ENCODE data around the gene ATP6V1G2.

ATP6V1G2 gene

DNA sequence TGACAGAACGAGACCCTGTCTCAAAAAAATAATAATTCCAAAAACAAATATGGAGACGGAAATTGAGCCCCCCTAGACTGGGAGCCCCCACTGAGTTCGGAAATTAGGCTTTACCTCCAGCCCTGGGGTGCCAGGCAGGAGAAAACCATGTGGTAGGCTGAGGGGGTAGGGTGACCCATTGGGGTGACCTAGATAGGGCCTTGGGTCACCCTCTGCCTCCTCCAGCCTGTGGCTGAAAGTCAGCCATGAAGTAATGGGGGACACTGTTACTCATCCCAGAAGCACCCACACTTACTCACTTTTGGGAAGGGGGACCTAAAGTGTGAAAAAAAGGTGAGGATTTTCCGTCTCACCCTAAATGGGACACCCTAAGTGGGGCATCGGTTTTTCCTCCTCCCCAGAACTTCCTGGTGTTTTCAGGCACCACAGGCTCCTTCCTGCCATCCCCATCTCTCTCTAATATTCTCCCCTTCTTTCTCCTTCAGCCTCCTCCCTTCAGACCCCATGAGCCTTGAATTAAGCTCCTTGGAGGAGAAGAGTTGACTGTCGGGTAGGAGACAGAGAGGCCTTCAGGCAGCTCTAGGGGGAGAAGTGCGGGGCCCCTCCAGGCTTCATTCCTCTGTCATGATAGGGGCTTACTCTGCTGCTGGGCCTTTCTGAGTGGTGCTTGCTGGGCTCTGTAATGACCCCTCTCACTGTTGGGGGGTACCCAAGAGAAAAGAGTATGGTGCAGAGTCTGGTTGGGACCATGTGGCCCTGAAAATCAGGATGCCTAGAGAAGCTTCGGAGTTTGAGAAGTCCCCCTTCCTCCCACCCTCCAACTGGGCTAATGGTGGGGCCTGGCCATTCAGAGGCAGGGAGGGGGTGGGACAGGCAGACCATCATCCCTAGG, 33.4 kb upstream of the ATP6V1G2 start:
- H3K4me1 ChIP-seq (ENCODE audit: insufficient read depth, low read length): peaks cover 28% of the 10 kb centered on the region
- H3K9ac ChIP-seq (ENCODE audit: low read depth, low read length): peak overlapping the region; percentile 71; the same call in 1 of the 2 replicates
- H3K9me3 ChIP-seq (ENCODE audit: control insufficient read depth, insufficient read depth, low read length): no peaks in the 10 kb centered on the region
- no peaks in the 10 kb centered on the region for H3K36me3 ChIP-seq (ENCODE audit: insufficient read depth, low read length)

DNA sequence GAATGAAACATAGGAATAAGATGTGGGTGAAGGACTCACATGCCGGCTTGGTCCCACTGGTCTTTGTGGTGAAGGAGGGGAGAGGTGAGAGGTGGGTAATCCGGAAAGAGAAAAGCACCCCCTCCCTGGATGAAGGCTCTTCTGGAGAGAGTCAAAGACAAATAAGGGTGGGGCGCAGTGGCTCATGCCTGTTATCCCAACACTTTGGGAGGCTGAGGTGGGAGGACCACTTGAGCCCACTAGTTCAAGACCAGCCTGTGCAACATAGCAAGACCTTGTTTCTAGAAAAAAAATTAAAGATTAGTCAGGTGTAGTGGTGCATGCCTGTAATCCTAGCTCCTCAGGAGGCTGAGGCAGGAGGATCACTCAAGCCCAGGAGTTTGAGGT, 32.7 kb upstream of the ATP6V1G2 start:
- Histone ChIP-seq H3K9ac (ENCODE audit: low read depth, low read length) (no peak overlapping the region), H3K36me3 (ENCODE audit: insufficient read depth, low read length) (no peaks in the 10 kb centered on the region), H3K9me3 (ENCODE audit: control insufficient read depth, insufficient read depth, low read length) (no peaks in the 10 kb centered on the region), H3K4me1 (ENCODE audit: insufficient read depth, low read length) (peaks cover 28% of the 10 kb centered on the region)

DNA sequence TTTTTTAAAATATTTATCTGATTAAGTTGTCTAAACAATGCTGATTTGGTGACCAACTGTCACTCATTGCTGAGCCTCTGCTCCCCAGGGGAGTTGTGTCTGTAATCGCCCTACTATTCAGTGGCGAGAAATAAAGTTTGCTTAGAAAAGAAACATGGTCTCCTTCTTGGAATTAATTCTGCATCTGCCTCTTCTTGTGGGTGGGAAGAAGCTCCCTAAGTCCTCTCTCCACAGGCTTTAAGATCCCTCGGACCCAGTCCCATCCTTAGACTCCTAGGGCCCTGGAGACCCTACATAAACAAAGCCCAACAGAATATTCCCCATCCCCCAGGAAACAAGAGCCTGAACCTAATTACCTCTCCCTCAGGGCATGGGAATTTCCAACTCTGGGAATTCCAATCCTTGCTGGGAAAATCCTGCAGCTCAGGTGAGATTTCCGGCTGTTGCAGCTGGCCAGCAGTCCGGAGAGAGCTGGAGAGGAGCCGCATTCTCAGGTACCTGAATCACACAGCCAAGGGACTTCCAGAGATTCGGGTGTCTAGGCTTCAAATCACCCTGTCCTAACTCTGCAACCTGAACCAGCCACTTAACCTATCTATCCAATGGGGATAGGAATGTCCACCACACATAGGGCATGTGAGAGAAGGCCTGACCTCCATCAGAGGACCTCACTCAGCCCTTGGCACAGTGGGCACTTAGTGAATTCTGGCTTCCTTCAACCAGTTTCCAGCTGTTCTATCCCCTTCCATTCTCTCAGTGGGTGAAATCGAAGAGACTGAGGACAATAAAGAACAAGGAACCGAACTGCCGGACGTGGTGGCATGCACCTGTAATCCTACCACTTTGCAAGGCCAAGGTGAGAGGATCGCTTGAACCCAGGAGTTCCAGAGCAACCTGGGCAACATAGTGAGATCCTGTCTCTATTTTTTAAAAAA, 32.0 kb upstream of the ATP6V1G2 start:
- no peaks in the 10 kb centered on the region for H3K9me3 ChIP-seq (ENCODE audit: control insufficient read depth, insufficient read depth, low read length)
- no peak overlapping the region for H3K9ac ChIP-seq (ENCODE audit: low read depth, low read length)
- H3K4me1 ChIP-seq (ENCODE audit: insufficient read depth, low read length): peaks cover 28% of the 10 kb centered on the region
- H3K36me3 ChIP-seq (ENCODE audit: insufficient read depth, low read length): no peaks in the 10 kb centered on the region

DNA sequence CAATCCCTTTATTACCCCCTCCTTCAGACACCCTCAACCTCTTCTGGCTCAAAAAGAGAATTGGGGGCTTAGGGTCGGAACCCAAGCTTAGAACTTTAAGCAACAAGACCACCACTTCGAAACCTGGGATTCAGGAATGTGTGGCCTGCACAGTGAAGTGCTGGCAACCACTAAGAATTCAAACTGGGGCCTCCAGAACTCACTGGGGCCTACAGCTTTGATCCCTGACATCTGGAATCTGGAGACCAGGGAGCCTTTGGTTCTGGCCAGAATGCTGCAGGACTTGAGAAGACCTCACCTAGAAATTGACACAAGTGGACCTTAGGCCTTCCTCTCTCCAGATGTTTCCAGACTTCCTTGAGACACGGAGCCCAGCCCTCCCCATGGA, 31.2 kb upstream of the ATP6V1G2 start:
- H3K4me1 ChIP-seq (ENCODE audit: insufficient read depth, low read length): peaks cover 25% of the 10 kb centered on the region
- no peak overlapping the region for H3K9ac ChIP-seq (ENCODE audit: low read depth, low read length)
- H3K9me3 ChIP-seq (ENCODE audit: control insufficient read depth, insufficient read depth, low read length): no peaks in the 10 kb centered on the region
- H3K36me3 ChIP-seq (ENCODE audit: insufficient read depth, low read length): no peaks in the 10 kb centered on the region

DNA sequence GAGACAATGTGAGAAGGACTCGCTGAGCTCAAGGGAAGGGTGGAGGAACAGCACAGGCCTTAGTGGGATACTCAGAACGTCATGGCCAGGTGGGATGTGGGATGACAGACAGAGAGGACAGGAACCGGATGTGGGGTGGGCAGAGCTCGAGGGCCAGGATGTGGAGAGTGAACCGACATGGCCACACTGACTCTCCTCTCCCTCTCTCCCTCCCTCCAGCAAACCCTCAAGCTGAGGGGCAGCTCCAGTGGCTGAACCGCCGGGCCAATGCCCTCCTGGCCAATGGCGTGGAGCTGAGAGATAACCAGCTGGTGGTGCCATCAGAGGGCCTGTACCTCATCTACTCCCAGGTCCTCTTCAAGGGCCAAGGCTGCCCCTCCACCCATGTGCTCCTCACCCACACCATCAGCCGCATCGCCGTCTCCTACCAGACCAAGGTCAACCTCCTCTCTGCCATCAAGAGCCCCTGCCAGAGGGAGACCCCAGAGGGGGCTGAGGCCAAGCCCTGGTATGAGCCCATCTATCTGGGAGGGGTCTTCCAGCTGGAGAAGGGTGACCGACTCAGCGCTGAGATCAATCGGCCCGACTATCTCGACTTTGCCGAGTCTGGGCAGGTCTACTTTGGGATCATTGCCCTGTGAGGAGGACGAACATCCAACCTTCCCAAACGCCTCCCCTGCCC, 30.6 kb upstream of the ATP6V1G2 start:
- H3K4me1 ChIP-seq (ENCODE audit: insufficient read depth, low read length): peaks cover 20% of the 10 kb centered on the region
- H3K9me3 ChIP-seq (ENCODE audit: control insufficient read depth, insufficient read depth, low read length): no peaks in the 10 kb centered on the region
- H3K36me3 ChIP-seq (ENCODE audit: insufficient read depth, low read length): no peaks in the 10 kb centered on the region
- H3K9ac ChIP-seq (ENCODE audit: low read depth, low read length): no peak overlapping the region

DNA sequence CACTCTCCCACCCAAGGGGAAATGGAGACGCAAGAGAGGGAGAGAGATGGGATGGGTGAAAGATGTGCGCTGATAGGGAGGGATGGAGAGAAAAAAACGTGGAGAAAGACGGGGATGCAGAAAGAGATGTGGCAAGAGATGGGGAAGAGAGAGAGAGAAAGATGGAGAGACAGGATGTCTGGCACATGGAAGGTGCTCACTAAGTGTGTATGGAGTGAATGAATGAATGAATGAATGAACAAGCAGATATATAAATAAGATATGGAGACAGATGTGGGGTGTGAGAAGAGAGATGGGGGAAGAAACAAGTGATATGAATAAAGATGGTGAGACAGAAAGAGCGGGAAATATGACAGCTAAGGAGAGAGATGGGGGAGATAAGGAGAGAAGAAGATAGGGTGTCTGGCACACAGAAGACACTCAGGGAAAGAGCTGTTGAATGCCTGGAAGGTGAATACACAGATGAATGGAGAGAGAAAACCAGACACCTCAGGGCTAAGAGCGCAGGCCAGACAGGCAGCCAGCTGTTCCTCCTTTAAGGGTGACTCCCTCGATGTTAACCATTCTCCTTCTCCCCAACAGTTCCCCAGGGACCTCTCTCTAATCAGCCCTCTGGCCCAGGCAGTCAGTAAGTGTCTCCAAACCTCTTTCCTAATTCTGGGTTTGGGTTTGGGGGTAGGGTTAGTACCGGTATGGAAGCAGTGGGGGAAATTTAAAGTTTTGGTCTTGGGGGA, 29.7 kb upstream of the ATP6V1G2 start:
- H3K36me3 ChIP-seq (ENCODE audit: insufficient read depth, low read length): no peaks in the 10 kb centered on the region
- no peak overlapping the region for H3K9ac ChIP-seq (ENCODE audit: low read depth, low read length)
- no peaks in the 10 kb centered on the region for H3K9me3 ChIP-seq (ENCODE audit: control insufficient read depth, insufficient read depth, low read length)
- peaks cover 18% of the 10 kb centered on the region for H3K4me1 ChIP-seq (ENCODE audit: insufficient read depth, low read length)

DNA sequence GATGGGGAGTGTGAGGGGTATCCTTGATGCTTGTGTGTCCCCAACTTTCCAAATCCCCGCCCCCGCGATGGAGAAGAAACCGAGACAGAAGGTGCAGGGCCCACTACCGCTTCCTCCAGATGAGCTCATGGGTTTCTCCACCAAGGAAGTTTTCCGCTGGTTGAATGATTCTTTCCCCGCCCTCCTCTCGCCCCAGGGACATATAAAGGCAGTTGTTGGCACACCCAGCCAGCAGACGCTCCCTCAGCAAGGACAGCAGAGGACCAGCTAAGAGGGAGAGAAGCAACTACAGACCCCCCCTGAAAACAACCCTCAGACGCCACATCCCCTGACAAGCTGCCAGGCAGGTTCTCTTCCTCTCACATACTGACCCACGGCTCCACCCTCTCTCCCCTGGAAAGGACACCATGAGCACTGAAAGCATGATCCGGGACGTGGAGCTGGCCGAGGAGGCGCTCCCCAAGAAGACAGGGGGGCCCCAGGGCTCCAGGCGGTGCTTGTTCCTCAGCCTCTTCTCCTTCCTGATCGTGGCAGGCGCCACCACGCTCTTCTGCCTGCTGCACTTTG, 29.0 kb upstream of the ATP6V1G2 start, which contains the start of gene TNF:
TNF (plus strand) TSS at position 231 of the 567 bp plus-strand sequence; CDS start at position 408, 177 bp downstream.
- H3K9ac ChIP-seq (ENCODE audit: low read depth, low read length): no peak within 1 kb of the TSS
- no peaks in the 10 kb centered on the region for H3K9me3 ChIP-seq (ENCODE audit: control insufficient read depth, insufficient read depth, low read length)
- no peaks in the 10 kb centered on the region for H3K36me3 ChIP-seq (ENCODE audit: insufficient read depth, low read length)
- peaks cover 18% of the 10 kb centered on the region for H3K4me1 ChIP-seq (ENCODE audit: insufficient read depth, low read length)

DNA sequence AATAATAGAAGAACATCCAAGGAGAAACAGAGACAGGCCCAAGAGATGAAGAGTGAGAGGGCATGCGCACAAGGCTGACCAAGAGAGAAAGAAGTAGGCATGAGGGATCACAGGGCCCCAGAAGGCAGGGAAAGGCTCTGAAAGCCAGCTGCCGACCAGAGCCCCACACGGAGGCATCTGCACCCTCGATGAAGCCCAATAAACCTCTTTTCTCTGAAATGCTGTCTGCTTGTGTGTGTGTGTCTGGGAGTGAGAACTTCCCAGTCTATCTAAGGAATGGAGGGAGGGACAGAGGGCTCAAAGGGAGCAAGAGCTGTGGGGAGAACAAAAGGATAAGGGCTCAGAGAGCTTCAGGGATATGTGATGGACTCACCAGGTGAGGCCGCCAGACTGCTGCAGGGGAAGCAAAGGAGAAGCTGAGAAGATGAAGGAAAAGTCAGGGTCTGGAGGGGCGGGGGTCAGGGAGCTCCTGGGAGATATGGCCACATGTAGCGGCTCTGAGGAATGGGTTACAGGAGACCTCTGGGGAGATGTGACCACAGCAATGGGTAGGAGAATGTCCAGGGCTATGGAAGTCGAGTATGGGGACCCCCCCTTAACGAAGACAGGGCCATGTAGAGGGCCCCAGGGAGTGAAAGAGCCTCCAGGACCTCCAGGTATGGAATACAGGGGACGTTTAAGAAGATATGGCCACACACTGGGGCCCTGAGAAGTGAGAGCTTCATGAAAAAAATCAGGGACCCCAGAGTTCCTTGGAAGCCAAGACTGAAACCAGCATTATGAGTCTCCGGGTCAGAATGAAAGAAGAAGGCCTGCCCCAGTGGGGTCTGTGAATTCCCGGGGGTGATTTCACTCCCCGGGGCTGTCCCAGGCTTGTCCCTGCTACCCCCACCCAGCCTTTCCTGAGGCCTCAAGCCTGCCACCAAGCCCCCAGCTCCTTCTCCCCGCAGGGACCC, 28.0 kb upstream of the ATP6V1G2 start:
- Histone ChIP-seq H3K9ac (ENCODE audit: low read depth, low read length) (no peak overlapping the region), H3K4me1 (ENCODE audit: insufficient read depth, low read length) (peaks cover 11% of the 10 kb centered on the region), H3K36me3 (ENCODE audit: insufficient read depth, low read length) (no peaks in the 10 kb centered on the region), H3K9me3 (ENCODE audit: control insufficient read depth, insufficient read depth, low read length) (no peaks in the 10 kb centered on the region)

DNA sequence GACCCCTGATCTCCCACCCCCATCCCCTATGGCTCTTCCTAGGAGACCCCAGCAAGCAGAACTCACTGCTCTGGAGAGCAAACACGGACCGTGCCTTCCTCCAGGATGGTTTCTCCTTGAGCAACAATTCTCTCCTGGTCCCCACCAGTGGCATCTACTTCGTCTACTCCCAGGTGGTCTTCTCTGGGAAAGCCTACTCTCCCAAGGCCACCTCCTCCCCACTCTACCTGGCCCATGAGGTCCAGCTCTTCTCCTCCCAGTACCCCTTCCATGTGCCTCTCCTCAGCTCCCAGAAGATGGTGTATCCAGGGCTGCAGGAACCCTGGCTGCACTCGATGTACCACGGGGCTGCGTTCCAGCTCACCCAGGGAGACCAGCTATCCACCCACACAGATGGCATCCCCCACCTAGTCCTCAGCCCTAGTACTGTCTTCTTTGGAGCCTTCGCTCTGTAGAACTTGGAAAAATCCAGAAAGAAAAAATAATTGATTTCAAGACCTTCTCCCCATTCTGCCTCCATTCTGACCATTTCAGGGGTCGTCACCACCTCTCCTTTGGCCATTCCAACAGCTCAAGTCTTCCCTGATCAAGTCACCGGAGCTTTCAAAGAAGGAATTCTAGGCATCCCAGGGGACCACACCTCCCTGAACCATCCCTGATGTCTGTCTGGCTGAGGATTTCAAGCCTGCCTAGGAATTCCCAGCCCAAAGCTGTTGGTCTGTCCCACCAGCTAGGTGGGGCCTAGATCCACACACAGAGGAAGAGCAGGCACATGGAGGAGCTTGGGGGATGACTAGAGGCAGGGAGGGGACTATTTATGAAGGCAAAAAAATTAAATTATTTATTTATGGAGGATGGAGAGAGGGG, 27.1 kb upstream of the ATP6V1G2 start:
- Histone ChIP-seq H3K9me3 (ENCODE audit: control insufficient read depth, insufficient read depth, low read length) (no peaks in the 10 kb centered on the region), H3K36me3 (ENCODE audit: insufficient read depth, low read length) (no peaks in the 10 kb centered on the region), H3K9ac (ENCODE audit: low read depth, low read length) (no peak overlapping the region), H3K4me1 (ENCODE audit: insufficient read depth, low read length) (peaks cover 5% of the 10 kb centered on the region)

DNA sequence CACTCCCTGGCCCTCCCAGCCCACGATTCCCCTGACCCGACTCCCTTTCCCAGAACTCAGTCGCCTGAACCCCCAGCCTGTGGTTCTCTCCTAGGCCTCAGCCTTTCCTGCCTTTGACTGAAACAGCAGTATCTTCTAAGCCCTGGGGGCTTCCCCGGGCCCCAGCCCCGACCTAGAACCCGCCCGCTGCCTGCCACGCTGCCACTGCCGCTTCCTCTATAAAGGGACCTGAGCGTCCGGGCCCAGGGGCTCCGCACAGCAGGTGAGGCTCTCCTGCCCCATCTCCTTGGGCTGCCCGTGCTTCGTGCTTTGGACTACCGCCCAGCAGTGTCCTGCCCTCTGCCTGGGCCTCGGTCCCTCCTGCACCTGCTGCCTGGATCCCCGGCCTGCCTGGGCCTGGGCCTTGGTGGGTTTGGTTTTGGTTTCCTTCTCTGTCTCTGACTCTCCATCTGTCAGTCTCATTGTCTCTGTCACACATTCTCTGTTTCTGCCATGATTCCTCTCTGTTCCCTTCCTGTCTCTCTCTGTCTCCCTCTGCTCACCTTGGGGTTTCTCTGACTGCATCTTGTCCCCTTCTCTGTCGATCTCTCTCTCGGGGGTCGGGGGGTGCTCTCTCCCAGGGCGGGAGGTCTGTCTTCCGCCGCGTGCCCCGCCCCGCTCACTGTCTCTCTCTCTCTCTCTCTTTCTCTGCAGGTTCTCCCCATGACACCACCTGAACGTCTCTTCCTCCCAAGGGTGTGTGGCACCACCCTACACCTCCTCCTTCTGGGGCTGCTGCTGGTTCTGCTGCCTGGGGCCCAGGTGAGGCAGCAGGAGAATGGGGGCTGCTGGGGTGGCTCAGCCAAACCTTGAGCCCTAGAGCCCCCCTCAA, 25.9 kb upstream of the ATP6V1G2 start, which contains the start of gene LTA:
LTA (plus strand) TSS at position 249 of the 871 bp plus-strand sequence; CDS start at position 703, 454 bp downstream.
- peaks cover 10% of the 10 kb centered on the region; the same call in 1 of the 2 replicates for H3K4me1 ChIP-seq (ENCODE audit: insufficient read depth, low read length)

DNA sequence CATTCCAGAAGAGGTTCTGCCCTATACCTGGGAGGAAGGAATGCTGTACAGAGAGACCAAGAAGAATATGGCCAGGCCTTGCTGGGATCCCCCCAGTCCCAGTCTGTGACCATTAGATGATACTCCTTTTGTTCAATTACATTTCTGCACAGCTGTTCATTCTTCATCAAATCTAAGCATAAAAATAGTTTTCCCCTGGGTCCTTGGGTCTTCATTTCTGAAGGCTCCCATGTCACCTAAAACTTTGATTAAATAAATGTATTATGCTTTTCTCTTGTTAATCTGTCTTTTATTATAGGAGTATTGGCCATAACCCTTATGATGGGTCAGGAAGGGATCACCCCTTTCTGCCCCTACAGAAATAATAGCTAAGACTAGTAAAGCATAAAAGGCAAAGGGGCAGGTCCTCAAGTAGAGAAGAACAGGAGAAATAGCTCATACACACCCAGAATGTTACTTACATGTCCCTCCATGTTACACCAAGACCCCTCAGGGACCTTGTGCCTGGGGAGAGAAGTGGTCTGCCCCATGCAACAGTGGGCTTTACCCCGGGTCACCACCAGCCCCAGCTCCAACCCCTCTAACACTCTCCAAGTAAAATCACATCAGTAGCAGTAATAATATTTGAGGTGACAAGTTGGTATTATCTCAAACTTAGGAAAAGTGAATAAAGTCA, 23.6 kb upstream of the ATP6V1G2 start:
- Histone ChIP-seq H3K36me3 (ENCODE audit: insufficient read depth, low read length) (no peaks in the 10 kb centered on the region), H3K4me1 (ENCODE audit: insufficient read depth, low read length) (peaks cover 11% of the 10 kb centered on the region; the same call in 1 of the 2 replicates), H3K9ac (ENCODE audit: low read depth, low read length) (no peak overlapping the region)

More for the DNA sequence above, 25.9 kb upstream of the ATP6V1G2 start, which contains the start of gene LTA:
- no peak within 1 kb of the TSS for H3K9ac ChIP-seq (ENCODE audit: low read depth, low read length)
- no peaks in the 10 kb centered on the region for H3K36me3 ChIP-seq (ENCODE audit: insufficient read depth, low read length)
- H3K9me3 ChIP-seq (ENCODE audit: control insufficient read depth, insufficient read depth, low read length): no peaks in the 10 kb centered on the region

More for the DNA sequence above, 23.6 kb upstream of the ATP6V1G2 start:
- no peaks in the 10 kb centered on the region for H3K9me3 ChIP-seq (ENCODE audit: control insufficient read depth, insufficient read depth, low read length)
